ENCODE measurements around the gene LAMB1. TPM values are rescaled to one million over a fixed set of nuclear protein-coding genes. Genes with fewer than 3 reads are reported as not detected.

LAMB1 gene
- polyA plus RNA-seq, 1 donor from 2014 or later: 7.6 TPM

Small RNA genes lying within 50 kb of the gene (small RNA-seq; reads per million reads assigned to genes)
- gene RF00012: 0 to 0.41 (median 0.10) reads per million in 3 experiments

Other genes with a start within 250 kb of the LAMB1 start
- not detected in 2 replicates for gene SLC26A3, start 199.9 kb downstream of the LAMB1 start, polyA plus RNA-seq
- gene DLD, start 112.0 kb downstream of the LAMB1 start, polyA plus RNA-seq: 142 and 214 TPM in 2 replicates
- 0.16 TPM in 1 of 2 replicates, not detected in the other for gene LAMB4, start 127.2 kb upstream of the LAMB1 start, polyA plus RNA-seq

All from neural cell (in vitro differentiated cells).